GM18867 (cell line): Measurements from ENCODE around the gene PLPP3.

Experiments
- ATAC-seq: cut with Tn5 transposase; IDR thresholded peaks from one replicate; pipeline ENCODE4 v1.9.1; 2021; ENCODE audit warnings: mild to moderate bottlenecking, moderate library complexity; ENCODE audit not compliant: unreplicated experiment

PLPP3 gene

GRCh38 chr1:56550138-56550858 is 29.1 kb downstream of the PLPP3 start:
- ATAC-seq, result no peak

DNA sequence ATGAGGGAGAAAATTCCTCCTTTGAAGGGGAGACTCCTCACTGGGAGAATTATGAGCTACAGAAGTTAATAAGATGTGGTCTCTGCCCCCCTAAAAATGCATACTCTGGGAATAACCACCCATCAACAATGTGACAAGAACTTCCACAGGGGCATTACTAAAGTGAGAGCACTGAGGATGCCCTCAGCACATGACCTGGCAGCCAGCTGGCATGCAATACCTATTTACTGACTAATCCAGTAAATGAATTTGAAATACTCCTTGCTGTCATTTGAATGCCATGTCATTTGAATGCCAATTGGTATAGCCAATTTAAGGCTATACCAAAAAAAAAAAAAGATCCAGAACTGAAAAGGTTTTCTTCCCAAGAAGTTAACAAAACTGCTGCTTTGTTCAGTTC is 30.8 kb downstream of the PLPP3 start:
- no peak for ATAC-seq

DNA sequence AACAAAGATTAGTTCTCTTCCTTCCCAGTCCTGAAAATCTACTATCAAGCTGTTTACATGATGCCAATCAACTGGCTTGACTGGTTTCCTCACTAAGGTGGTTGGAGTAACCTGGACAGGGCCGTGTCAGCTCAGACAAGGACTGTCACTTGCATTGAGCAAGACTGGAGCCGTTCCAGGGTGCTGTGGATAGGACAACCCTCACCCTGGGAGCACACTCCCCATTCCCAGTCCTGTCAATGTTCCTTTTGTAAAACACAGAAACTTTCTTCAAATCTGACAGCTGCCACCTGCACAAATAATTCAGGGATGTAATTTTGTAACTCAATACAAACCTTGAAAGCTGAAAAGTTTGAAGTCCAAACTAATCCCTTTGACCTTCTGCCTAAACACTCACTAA is 31.4 kb downstream of the PLPP3 start:
- no peak for ATAC-seq

DNA sequence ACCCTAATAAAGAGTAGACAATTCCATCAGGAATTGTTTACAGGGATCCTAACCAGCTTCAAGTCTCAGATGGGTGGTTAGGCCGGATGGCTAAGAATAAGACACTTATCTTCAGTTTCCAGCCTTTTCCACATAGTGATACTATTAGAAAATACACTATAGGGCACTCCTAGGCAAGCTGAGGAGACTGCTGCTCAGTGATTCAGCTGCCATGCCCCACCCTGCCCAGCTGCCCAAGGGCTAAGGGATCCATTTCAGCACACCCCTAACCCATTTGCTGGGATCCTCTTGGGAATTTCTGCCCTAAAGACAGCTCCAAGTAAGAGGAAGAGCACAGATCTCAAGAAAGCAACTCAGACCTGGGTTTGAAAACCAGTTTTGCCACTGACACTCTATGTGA is 31.9 kb downstream of the PLPP3 start:
- ATAC-seq, result no peak

DNA sequence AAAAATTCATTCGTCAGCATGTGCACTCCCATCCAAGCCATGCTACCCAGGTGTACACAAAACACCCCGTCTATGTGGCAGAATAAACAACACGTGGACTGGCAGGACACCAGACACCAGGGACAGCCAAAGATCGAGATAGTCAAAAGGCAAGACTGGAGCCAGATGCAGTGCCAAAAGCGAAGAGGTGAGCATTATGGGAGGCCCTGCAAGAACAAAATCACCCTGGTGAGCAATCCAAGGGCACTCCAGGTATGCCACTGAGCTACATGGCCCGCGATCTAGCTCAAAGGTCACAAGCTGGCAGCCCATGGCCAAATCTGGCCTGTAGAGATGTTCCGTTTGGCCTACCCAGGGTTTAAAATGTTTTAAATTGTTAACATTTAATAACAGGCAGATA is 33.7 kb downstream of the PLPP3 start:
- no peak for ATAC-seq

- ATAC-seq, result peak; percentile 47
These were observed 35.4 kb downstream of the PLPP3 start for GRCh38 chr1:56543783-56544612.

GRCh38 chr1:56542651-56543050 is 36.7 kb downstream of the PLPP3 start:
- no peak for ATAC-seq

DNA sequence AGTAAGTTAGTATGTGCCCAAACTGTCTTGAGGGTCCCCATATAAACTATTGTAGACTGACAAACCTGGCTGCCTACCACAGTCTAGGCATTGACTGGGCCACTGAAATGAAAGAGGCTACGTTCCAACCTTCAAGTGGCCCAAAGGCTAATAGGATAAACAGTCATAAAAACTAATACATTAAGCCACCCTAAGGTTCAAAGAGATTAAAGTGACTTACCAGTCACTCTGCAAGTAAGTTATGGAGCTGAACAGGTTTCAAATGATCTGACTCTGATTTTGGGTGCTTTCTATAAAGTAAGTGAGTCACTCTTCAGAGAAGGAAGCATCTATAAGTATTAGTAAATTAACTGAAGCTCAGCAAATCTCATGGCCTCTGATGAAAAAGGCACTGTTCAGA is 38.0 kb downstream of the PLPP3 start:
- ATAC-seq, result no peak

GRCh38 chr1:56540467-56540866 is 38.9 kb downstream of the PLPP3 start:
- no peak for ATAC-seq

DNA sequence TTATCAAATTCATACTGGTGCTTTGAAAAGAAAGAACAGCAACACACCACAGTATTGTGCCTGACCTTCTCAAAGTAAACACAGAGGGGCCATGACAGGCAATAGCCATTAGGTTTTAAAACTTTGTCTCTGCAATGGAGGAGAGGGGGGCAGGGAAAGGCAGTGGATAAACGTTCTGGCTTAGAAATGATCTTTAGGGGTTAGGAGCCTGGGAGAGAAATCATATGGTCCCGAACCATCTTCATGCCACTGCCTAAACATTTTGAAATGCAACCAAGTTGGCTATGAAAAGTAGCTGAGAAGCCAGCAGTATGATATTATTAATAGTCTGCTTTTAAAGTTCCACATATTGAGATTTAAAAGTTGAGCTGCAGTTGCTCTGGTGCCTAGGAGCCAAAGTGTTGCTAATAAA is 39.8 kb downstream of the PLPP3 start:
- ATAC-seq, result no peak

GRCh38 chr1:56538532-56538931 is 40.8 kb downstream of the PLPP3 start:
- ATAC-seq, result no peak

DNA sequence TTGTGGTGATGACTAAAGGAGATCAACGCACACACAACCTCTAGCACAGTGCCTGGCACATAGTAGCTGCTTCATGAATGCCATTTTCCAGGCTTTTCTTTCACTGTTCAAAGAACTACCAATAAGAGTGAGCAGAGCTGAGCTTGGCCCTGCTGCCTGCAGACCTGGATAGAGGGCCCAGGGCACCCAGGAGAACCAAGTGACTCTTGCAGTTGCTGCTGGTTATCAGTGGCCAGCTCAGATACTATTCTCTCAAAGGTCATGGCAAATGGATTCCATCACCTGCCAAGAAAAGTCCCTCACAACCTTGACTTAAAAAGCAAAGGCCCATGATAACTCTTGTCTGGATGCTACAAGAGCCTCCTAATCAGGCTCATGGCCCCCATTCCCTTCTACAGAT is 41.7 kb downstream of the PLPP3 start:
- no peak for ATAC-seq

GRCh38 chr1:56535939-56536338 is 43.4 kb downstream of the PLPP3 start:
- ATAC-seq, result no peak

- no peak for ATAC-seq
These were observed 44.0 kb downstream of the PLPP3 start for GRCh38 chr1:56535362-56535761.

GRCh38 chr1:56534130-56534651 is 45.2 kb downstream of the PLPP3 start:
- no peak for ATAC-seq

- peak; percentile 66 for ATAC-seq
These were observed 45.7 kb downstream of the PLPP3 start for GRCh38 chr1:56533621-56534020.

- peak; percentile 37 for ATAC-seq
These were observed 46.2 kb downstream of the PLPP3 start for GRCh38 chr1:56533197-56533596.

DNA sequence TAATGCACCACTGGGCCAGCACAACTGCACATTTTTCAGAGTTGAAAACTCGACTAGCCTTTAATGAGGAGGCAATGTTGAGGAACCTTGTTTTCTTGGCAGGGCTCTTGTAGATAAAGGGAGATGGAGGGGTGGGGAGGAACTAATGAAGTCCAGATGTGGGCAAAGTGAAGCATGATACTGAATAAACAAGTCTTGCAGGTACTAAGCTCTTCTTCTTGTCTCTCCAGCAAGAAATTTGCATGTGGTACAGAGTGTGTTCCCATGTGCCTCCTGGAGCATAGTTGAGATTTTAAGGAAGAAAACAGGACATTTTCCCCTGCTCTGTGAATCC is 47.0 kb downstream of the PLPP3 start:
- no peak for ATAC-seq

DNA sequence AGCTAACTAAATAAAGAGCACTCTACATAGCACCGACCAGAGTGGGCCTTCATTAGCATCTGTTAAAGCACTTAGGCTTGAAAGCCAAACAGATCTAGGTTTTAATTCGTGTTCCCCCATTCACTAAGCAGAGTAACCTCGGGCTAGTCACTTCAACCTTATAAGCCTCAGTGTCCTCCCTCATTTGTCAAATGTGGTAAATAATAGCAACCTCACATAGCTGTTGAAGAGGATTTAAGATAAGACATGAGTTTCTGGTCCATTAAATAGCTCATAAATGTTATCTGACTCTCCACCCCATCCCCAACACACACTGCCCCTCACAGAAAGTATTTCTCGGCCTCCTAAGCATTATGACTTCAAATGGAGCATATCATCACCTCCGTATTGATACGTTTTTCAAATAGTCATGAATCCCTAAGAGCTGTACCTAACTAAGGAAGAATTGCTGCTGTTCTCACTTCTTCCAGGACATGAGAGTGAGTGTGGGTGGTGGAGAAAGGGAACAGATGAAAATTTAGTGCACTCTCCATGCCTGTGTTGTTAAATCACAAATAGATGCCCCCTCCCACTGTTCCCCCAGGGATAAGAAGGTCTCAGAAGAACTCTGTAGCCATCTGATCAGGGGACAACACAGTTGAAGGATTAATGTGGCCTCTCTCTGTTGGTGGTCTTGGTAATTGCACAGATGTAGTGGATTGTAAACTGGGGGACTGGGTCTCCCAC is 47.6 kb downstream of the PLPP3 start:
- ATAC-seq, result no peak

DNA sequence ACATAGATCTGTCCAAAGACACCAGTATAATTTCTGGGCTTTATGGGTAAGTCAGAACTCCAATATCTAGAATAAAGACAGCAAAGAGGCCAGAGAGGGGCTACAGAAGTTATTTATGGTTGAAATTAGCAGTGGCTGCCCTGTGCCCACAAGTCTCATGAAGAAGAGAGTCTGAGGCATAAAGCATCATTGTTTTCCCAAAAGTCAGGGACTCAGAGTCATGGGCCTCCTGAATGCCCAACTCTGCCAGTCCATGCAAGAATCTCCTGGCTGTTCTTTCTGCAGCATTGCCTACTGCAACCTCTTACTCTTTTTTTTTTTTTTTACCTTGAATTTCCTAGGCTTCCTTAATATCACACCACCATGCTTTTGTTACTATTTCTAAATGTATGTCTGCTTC is 49.6 kb downstream of the PLPP3 start:
- ATAC-seq, result no peak

- no peak for ATAC-seq
These were observed 51.6 kb downstream of the PLPP3 start for GRCh38 chr1:56527548-56528302.
